B cell (primary cell): ENCODE measurements around the gene SPEM2. TPM values are rescaled to one million over a fixed set of nuclear protein-coding genes. Genes with fewer than 3 reads are reported as not detected.

Source experiments
- ATAC-seq: fragments of 200-7000 bp; cut with Tn5 transposase; one replicate; pipeline ENCODE4 v1.10.0; 2021; ENCODE audit warnings: low read depth, mild to moderate bottlenecking, moderate number of reproducible peaks, moderate library complexity
- CTCF ChIA-PET: fragments of 350-600 bp; sonication (Branson Sonifier 250); formaldehyde crosslinking; loops from one replicate; lab custom pipeline; 2021; ENCODE audit warnings: antibody characterized with exemption, inconsistent platforms; lab: Charles Lee
- POLR2A ChIA-PET: fragments of 350-600 bp; sonication (Branson Sonifier 250); formaldehyde crosslinking; loops from one replicate; lab custom pipeline; 2021; ENCODE audit warnings: antibody characterized with exemption; lab: Charles Lee
- DNase-seq: peaks from one replicate; pipeline ENCODE4 v3.0.0; 2013
- H2AFZ ChIP-seq: 2 replicates; pipeline ENCODE4 v1.6.1; 2012; ENCODE audit warnings: mild to moderate bottlenecking, low read depth, low read length; ENCODE audit not compliant: insufficient read depth, poor library complexity, severe bottlenecking
- H3K27ac ChIP-seq, 2 donors: 1 replicate in 1 of 2; 2 replicates in 1 of 2; pipeline ENCODE4 v1.5.1; 2012 to 2013; ENCODE audit warnings: low read length in 2 of 2, mild to moderate bottlenecking in 2 of 2, moderate library complexity in 1 of 2
- H3K27me3 ChIP-seq, 4 experiments: fragments of 200-600 bp in 1 of 4; sonication (generic) in 1 of 4; replicated peaks in 1 of 4; 1 replicate in 2 of 4; 2 replicates in 2 of 4; pipeline versions ENCODE4 v1.6.1 to v1.7.0; 2013 to 2016; ENCODE audit warnings: low read length in 3 of 4, mild to moderate bottlenecking in 2 of 4, mixed read lengths in 1 of 4, moderate library complexity in 1 of 4; ENCODE audit not compliant: insufficient read depth in 4 of 4, control insufficient read depth in 3 of 4; ENCODE audit errors: control extremely low read depth in 1 of 4
- H3K36me3 ChIP-seq, 2 experiments: replicated peaks in 1 of 2; 1 replicate in 1 of 2; 2 replicates in 1 of 2; pipeline versions ENCODE4 v1.6.1 to v1.7.1; 2013; ENCODE audit warnings: low read length in 1 of 2; ENCODE audit not compliant: insufficient read depth in 2 of 2, control insufficient read depth in 1 of 2; ENCODE audit errors: control extremely low read depth in 1 of 2, extremely low read depth in 1 of 2
- H3K4me1 ChIP-seq, 2 donors: fragments of 200-600 bp in 1 of 2; sonication (generic) in 1 of 2; 1 replicate in 1 of 2; 2 replicates in 1 of 2; pipeline versions ENCODE4 v1.5.1 to v1.6.1; 2013 to 2017; ENCODE audit warnings: low read length in 2 of 2; ENCODE audit not compliant: control insufficient read depth in 2 of 2, insufficient read depth in 2 of 2
- H3K4me2 ChIP-seq: replicated peaks from 2 replicates; pipeline ENCODE3; 2012; ENCODE audit warnings: mild to moderate bottlenecking, low read depth, low read length; ENCODE audit not compliant: poor library complexity, severe bottlenecking
- H3K4me3 ChIP-seq, 5 experiments: fragments of 200-600 bp in 1 of 5; sonication (generic) in 1 of 5; 1 replicate in 3 of 5; 2 replicates in 2 of 5; pipeline versions ENCODE4 v1.5.1 to v1.7.0; 2011 to 2016; ENCODE audit warnings: low read length in 4 of 5, mild to moderate bottlenecking in 4 of 5, low read depth in 2 of 5, control low read depth in 1 of 5, moderate library complexity in 1 of 5; ENCODE audit not compliant: insufficient read depth in 1 of 5; ENCODE audit errors: control extremely low read depth in 1 of 5, extremely low read depth in 1 of 5
- H3K79me2 ChIP-seq: fragments of 200-600 bp; sonication (generic); one replicate; pipeline ENCODE4 v1.6.0; 2016; ENCODE audit warnings: low read length; ENCODE audit not compliant: control insufficient read depth, insufficient read depth
- H3K9ac ChIP-seq: fragments of 200-600 bp; sonication (generic); 2 replicates; pipeline ENCODE4 v1.6.1; 2017; ENCODE audit warnings: mild to moderate bottlenecking, low read length, moderate library complexity
- H3K9me3 ChIP-seq, 3 donors: one replicate each; pipeline versions ENCODE4 v1.6.1 to v1.7.1; 2013; ENCODE audit warnings: low read length in 2 of 3; ENCODE audit not compliant: control insufficient read depth in 2 of 3, insufficient read depth in 1 of 3; ENCODE audit errors: control extremely low read depth in 1 of 3
- H4K20me1 ChIP-seq: 2 replicates; pipeline ENCODE4 v1.6.0; 2012; ENCODE audit warnings: mild to moderate bottlenecking, low read length; ENCODE audit not compliant: insufficient read depth, control insufficient read depth, poor library complexity, severe bottlenecking
- H3K27ac Mint-ChIP-seq: one replicate; pipeline ENCODE4 v1.8.0; 2021; ENCODE audit warnings: mixed read lengths
- H3K27me3 Mint-ChIP-seq: one replicate; pipeline ENCODE4 v1.8.0; 2021; ENCODE audit warnings: mixed read lengths
- H3K4me1 Mint-ChIP-seq: one replicate; pipeline ENCODE4 v1.8.0; 2021; ENCODE audit warnings: mixed read lengths
- H3K4me3 Mint-ChIP-seq: one replicate; pipeline ENCODE4 v1.8.0; 2021; ENCODE audit warnings: mixed read lengths
- H3K9me3 Mint-ChIP-seq: one replicate; pipeline ENCODE4 v1.8.0; 2022; ENCODE audit warnings: mixed read lengths; ENCODE audit not compliant: insufficient read depth
- CTCF ChIP-seq: fragments of 200-600 bp; IDR thresholded peaks from one replicate; pipeline ENCODE4 v1.8.0; 2022; ENCODE audit warnings: antibody characterized with exemption, mild to moderate bottlenecking
- EZH2 ChIP-seq: IDR thresholded peaks from 2 replicates; pipeline ENCODE4 v1.6.1; 2012; ENCODE audit warnings: borderline replicate concordance, low read depth, mild to moderate bottlenecking, moderate library complexity, low read length; ENCODE audit not compliant: insufficient read depth, poor library complexity, severe bottlenecking
- WGBS: methylation state at CpG from one replicate; pipeline ENCODE4 v1.1.5; 2013; ENCODE audit warnings: missing lambda C conversion rate; ENCODE audit not compliant: insufficient coverage; 5-methylcytosine and 5-hydroxymethylcytosine counted together
- intact Hi-C: fragments of 100-400 bp; cut with micrococcal nuclease; formaldehyde crosslinking; loops from one replicate; pipeline ENCODE4 v1.10.0; 2022
- polyA minus RNA-seq: library from RNA; depleted of rRNA, polyadenylated mRNA; stranded (reverse); fragments of >200 nt; gene quantifications from 2 replicates; pipeline ENCODE4 v1.2.3, GENCODE V29; 2012
- polyA plus RNA-seq: library from polyadenylated mRNA; depleted of rRNA; stranded (reverse); fragments of >200 nt; gene quantifications from 2 replicates; pipeline ENCODE4 v1.2.3, GENCODE V29; 2012
- total RNA-seq, 2 donors: library from RNA; stranded (reverse); fragments of 120-200 nt in 1 of 2; gene quantifications; 1 replicate in 1 of 2; 2 replicates in 1 of 2; pipeline versions ENCODE4 v1.2.3 to v1.2.4, GENCODE V29; 2013 to 2022

SPEM2 gene
- total RNA-seq (not detected in 2 replicates), polyA plus RNA-seq (not detected in 2 replicates), polyA minus RNA-seq (not detected in 2 replicates)
- total RNA-seq (2013) = not detected

GRCh38 chr17:7425316-7425715, at the start of gene SPEM2:
SPEM2 (plus strand) TSS chr17:7425616; CDS start chr17:7425689, 73 bp downstream.
- H3K79me2 ChIP-seq = no peaks in the 10 kb centered on the region
- WGBS = 82% methylated on average over 2 of the region's 7 CpGs
- H3K36me3 ChIP-seq = no peaks in the 10 kb centered on the region
- POLR2A ChIA-PET = no interaction called here
- H4K20me1 ChIP-seq = no peaks in the 10 kb centered on the region
- H3K9ac ChIP-seq = no peak within 1 kb of the TSS
- H3K27me3 ChIP-seq = peaks cover 0 to 3% (median 0%) of the 10 kb centered on the region in 4 experiments
- DNase-seq = no peak
- no peak within 1 kb of the TSS for H3K4me2 ChIP-seq
- H3K4me1 Mint-ChIP-seq = no peaks in the 10 kb centered on the region
- H3K4me3 Mint-ChIP-seq = no peak within 1 kb of the TSS
- ATAC-seq = no peak
- intact Hi-C loops = no loop called here
- H3K4me1 ChIP-seq = no peaks in the 10 kb centered on the region
- CTCF ChIA-PET = interaction anchor here (1.2 kb wide), 1 partner anchor 21 kb away, joined by 3 read pairs; the partner anchor contains the start of gene TMEM256
- peaks cover 4% of the 10 kb centered on the region for H3K27me3 Mint-ChIP-seq
- no peak within 1 kb of the TSS for H2AFZ ChIP-seq
- H3K9me3 Mint-ChIP-seq = no peaks in the 10 kb centered on the region
- no peaks in the 10 kb centered on the region for H3K9me3 ChIP-seq
- TF ChIP-seq CTCF (no peak), EZH2 (no peak)
- H3K27ac Mint-ChIP-seq = no peak within 1 kb of the TSS
- no peak within 1 kb of the TSS for H3K27ac ChIP-seq
- H3K4me3 ChIP-seq = no peak within 1 kb of the TSS

- ChIA-PET POLR2A (no interaction called here), CTCF (no interaction called here)
- peaks cover 8% of the 10 kb centered on the region for H3K4me1 Mint-ChIP-seq
- H3K4me3 ChIP-seq = no peak overlapping the region
- H3K9ac ChIP-seq = no peak overlapping the region
- DNase-seq = no peak
- no peak overlapping the region for H3K27ac Mint-ChIP-seq
- no peaks in the 10 kb centered on the region for H3K9me3 Mint-ChIP-seq
- TF ChIP-seq EZH2 (no peak), CTCF (no peak)
- H3K36me3 ChIP-seq = no peaks in the 10 kb centered on the region
- H3K9me3 ChIP-seq = peaks cover 2 to 19% (median 2%) of the 10 kb centered on the region in 3 donors
- no CpG with 5 or more reads among the region's 3 CpGs for WGBS
- no peaks in the 10 kb centered on the region for H3K79me2 ChIP-seq
- H3K27me3 Mint-ChIP-seq = peaks cover 41% of the 10 kb centered on the region
- H3K27ac ChIP-seq = no peak overlapping the region
- peaks cover 0 to 43% (median 14%) of the 10 kb centered on the region in 4 experiments for H3K27me3 ChIP-seq
- H3K4me1 ChIP-seq = peaks cover 11 to 15% of the 10 kb centered on the region in 2 donors
- no peaks in the 10 kb centered on the region for H4K20me1 ChIP-seq
- no peak for ATAC-seq
- no peak overlapping the region for H3K4me3 Mint-ChIP-seq
- H2AFZ ChIP-seq = no peak overlapping the region
- H3K4me2 ChIP-seq = no peak overlapping the region
- intact Hi-C loops = no loop called here
Measured at GRCh38 chr17:7379134-7379533, 46.3 kb upstream of the SPEM2 start.
